Endometrium (tissue), 2 donors: Measurements from ENCODE around the gene CSAD.
"Not testable (repeated sequence)": the region's sequence is repeated elsewhere in the genome, so short reads cannot be mapped to it uniquely, and the experiment has no call there.

ENCODE experiments used
- FAIRE-seq: peaks from 2 replicates; lab custom pipeline; 2012; peaks lifted over from hg19 to GRCh38; lab: Jason Lieb, UNC
- donor health status: control.
- donor health status: control.

The CSAD gene

DNA sequence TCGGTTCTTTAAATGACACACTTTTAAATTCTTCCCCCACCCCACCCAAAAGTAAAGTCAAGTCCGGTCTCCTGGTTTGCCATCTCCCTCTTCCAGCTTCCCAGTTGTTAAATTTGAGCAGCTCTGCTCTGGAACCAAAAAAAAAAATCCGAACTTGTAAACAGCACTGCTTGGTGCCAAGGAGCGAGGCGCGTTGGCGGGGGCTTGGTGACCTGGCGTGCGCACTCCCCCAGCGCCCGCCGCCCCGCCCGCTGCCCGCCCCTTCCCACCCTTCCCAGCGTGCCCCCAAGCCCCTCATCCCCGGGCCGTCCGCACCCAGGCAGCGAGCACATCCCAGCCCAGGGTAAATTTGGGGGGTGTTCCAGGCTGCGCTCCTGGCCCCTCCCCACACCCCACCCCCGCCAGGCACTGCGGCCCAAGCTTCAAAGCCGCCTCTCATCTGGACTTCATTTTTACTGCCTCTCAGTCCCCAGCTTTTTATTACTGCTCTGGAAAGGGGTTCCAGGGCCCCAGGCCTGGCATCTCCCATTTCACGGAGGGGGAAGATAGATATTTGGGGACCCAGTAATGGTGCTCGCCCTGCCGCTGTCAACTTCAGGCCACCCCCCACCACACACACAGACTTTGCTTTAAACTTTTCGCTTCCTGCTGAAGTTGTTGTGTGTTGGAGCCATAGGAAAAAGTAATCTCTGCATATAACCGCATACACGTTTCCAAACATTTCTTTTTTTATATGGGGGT, 38.0 kb upstream of the CSAD start:
- no peak for FAIRE-seq

DNA sequence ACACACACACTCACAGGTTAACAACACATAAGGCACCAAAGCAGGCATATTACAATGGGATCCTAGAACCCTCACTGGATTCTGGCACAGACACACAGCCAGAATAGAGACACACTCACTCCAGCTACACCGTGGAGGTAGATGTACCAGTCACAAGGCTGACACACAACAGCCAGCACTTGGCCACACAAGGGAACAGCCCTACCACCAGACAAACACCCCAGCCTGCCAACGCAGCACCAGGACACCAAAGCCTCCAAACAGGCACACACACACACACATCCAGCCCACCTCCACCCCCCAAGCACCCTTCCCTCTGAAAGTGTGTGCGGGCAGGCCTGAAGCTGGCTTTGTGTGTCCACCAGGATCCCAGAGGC, 37.2 kb upstream of the CSAD start:
- FAIRE-seq: no peak

DNA sequence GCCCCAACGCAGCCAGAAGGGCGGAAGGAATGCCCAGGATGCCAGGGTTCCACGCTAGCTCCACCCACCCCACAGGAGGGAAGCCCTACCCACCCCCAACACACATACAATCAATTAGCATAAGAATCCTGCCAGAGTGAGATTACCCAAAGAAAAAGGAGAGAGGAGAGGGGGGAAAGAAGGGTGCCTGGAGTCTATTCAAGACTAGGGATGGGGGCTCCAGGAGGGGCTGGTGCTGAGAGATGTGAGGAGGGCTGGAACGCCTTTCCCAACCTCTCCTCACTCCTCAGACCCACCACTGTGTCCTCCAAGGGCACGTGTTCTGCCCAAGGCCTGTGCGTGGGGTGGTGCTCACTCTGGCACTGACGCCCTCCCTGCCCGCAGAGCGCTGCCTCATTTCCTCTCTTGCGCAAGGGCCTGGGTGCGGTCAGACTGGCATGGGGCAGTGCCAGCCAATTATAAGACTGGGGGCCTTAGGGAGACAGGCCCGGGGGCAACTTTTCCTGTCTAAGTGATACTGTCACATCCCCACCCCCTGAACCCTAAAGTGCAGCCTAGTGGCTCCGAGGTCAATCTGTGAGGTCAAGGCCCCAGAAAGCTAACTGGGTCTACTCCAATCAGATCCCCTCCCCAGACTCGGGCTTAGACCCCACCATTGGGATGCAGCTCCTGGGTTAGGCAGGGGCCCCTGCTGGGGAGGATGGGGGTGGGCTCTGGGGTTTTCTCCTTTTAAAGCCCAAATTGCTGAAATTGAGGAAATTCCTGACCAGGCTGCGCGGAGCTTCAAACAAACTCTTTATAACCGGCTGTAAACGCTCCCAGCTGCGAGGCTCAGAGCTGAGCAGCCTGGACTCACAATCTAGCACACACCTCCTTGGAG, 36.6 kb upstream of the CSAD start:
- FAIRE-seq: no peak

DNA sequence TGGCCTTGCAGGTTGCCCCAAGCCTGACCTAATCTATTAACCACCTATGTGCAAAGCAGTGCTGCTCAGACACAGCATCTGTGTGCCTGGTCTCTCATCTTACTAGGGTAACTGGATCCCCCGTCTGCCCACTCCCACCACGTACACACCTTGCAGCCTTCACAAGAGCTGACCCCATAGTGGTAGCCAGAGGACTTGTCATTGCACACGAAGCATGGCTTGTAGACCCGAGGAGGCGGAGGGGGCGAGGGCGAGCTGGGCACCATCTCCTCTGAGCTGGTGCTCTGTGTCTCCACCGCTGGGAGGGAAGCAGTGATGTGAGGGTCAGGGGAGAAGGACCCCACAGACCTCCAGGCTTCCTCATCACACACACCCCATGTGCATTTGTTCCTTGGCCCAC, 34.8 kb upstream of the CSAD start:
- FAIRE-seq: no peak

DNA sequence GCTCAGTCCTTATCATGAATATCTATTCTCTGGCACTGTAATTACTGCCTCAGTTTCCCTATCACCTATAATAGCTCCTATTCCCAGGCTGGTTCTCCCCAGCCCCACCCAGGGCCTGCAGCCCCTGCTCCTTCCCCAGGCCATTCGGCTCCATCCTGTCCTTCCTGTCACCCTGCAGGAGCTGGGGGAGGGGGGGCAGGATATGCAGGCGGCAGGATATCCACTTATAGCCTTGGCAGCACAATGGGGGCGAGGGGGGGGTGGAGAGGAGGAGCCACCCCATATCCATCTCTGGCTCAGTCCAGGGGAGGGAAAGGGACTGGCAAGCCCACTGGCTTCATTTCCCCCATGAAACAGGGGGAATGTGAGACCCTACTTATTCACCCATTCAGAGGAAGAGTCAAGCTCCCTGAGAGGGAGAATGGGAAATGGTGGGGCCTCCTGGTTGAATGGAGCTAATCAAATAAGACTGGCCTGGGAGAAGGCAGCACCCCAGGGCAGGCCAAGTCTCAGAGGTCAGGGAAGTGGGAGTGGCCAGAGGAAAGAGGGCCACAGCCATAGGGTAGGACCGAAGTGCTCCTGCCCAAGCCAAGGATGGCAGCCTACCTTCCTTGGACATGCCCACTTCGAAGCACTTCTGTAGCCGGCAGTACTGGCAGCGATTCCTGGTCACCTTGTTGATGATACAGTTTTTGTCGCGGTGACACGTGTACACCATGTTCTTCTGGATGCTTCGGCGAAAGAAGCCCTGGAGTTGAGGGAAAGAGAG, 34.1 kb upstream of the CSAD start:
- no peak for FAIRE-seq

DNA sequence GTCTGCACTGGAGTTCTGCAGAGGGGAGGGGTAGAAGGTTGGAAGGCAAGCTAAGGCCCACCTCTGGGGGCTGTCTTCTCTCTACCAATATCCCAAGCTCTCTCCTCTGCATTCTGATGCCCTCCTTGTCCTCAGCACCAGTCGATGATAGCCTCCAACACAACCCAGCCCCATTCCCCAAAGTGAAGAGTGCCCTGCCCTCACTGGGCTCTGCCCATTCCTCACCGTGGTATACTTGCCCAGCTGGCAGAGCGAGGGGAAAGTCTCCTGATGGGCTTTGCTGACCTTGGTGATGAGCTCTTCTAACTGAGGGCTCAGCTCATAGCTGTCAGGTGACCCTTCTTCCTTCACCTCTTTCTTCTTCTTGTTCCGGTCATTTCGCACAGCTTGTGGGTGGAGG, 33.5 kb upstream of the CSAD start:
- FAIRE-seq: no peak

DNA sequence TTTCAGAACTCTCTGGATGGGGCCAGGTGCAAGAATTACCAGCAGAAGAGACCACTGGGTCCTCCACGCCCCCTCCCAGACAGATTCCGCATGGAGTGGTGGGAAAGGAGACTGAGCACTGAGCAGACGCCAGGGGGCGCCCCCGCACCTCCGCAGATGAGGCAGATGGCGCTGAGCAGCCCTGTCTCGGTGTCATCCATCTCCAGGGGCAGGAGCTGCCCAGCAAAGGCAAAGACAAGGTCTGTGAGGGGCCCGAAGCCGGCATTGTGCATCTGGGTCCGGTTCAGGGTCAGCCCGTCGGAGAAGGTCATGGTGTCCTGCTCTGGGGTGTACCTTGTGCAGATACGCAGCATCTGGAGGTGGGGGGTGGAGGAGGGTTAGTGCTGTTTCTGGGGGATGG, 32.6 kb upstream of the CSAD start:
- FAIRE-seq: no peak

DNA sequence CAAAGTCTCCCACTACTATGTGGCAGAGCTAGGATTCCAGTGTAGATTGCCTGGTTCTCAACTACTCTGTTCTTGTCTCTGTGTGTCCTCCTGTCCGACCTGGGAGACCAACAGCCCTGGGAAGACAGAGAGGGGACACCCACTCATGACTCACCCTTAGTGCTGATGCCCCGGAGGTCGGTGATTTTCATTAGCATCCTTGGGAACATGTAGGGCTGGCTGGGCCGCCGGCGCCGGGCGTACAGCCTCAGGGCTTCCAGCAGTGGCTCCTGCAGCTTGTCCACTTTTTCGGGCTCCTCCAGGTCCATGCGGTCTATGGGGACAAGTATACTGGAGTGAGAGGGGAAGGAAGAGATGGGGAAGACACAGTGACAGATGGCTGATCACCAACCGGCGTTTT, 32.2 kb upstream of the CSAD start:
- no peak for FAIRE-seq

DNA sequence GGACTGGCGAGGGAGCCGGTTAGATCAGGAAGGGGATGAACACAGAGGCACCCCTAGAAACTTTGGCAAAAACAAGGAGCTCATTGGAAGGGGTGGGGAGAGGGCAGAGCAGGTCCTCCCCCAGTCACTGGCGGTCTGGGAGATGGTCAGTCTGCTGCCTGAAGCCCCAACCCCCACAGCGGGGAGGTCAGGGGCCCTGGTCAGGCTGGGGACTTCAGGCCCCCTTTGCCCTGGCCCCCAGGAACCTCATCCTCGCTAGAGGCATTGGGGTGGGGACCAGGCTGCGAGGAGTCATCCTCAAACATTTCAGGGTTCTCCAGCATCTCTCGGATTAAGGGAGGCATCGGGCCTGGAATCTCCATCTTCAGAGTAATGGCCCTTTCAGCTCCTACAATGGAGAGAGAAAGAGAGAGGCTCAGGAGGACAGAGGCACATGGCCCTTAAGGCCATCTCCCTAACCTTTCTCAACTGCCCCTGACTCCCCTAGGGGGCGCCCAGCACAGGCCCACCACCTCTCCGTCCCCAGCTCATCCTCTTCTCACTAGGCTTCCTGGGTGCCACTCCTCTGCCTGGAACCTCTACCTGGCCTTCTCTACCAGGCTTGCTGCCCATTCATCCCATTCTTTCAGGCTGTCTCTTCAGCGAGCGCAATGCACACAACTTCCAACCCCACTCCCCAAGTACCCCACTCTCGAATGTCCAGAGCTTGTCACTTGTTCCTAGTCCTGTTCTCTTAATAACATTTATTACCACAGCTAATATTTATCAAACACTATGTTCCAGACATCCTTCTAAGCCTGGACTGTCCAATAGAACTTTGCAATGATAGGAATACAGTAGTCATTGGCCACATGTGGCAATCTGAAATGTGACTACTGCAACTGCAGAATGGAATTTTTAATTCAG, 31.0 kb upstream of the CSAD start:
- FAIRE-seq: no peak

DNA sequence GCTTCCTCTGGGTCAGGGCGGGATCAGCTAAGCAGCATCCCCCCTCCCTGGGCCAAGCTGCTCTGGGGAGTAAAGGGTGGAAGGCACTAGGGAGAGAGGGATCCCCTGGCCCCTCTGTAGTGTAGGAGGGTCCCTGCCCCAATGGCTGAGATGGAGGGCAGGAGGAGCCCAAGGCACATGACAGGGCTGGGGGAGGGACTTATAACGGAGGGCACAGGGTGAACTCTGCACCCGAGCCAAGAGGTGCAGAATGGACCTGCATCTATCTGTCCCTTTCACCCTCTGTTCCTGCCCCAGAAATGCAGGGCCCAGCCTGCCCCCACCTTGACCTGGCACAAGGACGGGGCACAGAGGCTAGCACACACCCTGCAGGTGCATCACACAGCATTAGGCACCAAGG, 30.1 kb upstream of the CSAD start:
- FAIRE-seq: no peak

DNA sequence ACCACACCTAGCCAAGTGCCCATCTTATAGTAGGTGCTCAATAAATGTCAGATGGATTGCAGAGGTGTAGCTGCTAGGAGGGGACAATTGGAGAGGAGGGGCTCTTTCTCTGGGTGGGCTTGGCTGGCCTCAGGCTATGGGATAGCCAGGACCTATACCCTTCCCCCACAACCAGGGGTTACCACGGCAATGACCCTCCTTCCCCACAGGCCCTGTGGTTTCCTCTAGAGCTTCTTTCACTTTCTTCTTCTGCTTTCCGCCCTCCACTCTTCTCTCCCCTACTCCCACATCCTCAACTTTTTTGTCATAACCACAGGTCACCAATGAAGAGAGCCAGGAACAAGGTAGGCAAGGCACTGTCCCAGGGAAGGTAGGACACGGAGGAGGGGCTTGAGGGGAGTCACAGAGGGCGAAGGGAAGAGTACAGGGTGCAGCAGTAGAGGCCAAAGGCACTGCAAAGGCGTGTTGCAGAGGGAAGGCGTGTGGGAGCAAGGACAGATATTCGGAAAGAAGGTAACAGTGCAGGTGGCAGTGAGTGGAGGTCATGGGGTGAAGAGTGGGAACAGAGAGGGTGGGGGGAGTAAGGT, 28.2 kb upstream of the CSAD start:
- no peak for FAIRE-seq

DNA sequence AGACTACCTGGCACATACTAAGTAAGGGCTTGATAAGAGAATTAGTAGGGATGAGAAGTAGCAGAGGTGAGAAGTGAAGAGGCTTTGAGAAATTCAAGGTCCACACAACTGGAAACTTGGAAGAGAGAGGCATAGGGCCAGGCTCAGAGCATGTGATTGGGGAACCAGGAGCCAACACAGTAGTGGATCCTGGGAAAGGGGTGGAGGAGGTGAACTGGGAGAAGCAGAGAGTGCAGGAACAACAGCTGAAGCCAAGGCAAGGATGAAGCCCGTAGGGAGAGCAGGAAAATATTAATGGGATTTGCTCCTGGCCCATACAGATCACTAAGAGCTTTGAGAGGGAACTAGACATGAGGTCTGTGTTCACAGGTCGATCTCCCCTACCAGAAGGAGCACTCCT, 27.7 kb upstream of the CSAD start:
- no peak for FAIRE-seq

DNA sequence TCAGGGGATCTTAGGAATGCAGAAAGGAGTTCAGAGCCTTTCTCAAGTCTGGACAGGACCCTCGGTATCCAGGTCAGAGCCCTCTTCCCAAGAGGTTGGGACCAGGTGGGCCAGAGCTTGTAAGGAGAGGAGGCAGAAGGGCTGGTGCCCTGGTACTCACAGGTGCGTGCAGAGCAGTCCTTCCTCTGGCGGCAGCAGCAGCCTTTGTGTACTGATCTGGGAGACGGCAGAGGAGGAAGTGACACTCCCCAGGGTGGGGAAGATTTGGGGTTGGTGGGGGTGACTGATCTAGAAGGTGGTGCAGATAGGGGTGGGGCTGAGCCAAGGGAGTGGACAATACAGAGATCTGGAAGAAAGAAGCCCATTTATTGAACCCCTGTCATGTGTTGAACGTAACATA, 26.3 kb upstream of the CSAD start, which contains the start of gene ITGB7:
Gene ITGB7 (minus strand): TSS at position 210 of the 400 bp plus-strand sequence. CDS start 6,808 bp downstream, outside the sequence.
- no peak for FAIRE-seq

DNA sequence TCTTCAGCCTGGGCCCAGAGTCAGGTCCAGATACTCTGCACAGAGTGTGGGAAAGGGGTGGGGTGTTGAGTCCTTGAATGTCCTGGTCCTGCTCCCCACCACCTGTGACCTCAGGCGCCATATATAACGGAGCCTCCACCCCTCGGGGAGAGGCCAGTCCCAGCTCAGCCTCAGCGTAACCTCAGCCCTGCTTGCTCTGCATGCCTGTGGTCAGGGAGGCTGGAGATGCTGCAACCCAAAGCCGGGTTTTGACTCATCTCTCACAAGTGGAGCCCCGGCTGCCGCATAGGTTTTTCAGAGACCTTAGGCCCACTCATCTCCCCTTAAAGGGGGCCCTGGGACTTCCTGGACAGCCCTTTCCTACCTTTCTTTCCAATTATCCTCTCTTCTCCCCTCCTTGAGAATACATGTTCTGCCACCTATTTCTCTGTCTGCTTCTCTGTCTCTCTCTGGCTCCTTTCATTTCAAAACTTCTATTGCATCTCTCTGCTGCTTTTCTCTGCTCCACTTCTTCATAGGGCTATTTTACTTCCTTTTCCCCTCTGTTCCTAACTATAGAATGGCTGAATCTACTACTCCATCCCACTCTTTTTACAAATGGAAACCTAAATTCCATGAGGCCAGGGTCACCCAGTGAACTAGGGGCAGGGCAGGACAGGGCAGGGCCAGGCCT, 25.2 kb upstream of the CSAD start:
- FAIRE-seq: no peak

DNA sequence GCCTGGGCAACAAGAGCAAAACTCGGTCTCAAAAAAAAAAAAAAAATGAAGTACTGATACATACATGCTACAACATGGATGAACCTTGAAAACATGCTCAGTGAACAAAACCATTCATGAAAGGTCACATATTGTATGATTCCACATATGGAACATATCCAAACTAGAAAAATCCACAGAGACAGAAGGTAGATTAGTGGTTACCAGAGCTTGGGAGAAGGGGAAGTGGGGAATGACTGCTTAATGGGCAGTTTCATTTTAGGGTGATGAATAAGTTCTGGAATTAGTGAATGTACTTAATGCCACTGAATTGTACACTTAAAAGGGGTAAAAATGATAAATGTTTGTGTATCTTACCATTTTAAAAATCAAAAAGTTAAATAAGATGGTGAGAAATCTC, 23.6 kb upstream of the CSAD start:
- no peak for FAIRE-seq

DNA sequence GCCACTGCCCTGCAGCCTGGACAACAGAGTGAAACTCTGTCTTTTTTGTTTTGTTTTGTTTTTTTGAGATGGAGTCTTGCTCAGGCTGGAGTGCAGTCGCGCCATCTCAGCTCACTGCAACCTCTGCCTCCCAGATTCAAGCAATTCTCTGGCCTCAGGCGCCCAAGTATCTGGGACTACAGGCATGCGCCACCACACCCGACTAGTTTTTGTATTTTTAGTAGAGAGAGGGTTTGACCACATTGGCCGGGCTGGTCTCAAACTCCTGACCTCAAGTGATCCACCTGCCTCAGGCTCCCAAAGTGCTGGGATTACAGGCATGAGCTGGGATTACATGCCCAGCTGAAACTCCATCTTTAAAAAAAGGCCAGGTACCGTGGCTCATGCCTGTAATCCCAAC, 21.6 kb upstream of the CSAD start:
- not testable (repeated sequence) for FAIRE-seq

DNA sequence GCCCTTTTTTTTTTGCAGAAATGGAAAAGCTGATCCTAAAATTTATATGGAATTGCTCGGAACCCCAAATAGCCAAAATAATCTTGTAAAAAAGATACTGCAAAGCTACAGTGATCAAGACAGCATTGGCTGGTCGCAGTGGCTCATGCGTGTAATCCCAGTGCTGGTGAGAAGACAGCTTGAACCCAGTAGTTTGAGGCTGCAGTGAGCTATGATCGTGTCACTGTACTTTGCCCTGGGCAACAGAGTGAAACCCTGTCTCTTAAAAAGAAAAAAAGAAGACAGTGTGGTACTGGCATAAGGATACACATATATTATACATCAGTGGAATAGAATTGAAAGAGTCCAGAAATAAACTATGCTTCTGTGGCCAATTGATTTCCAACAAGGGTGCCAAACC, 20.9 kb upstream of the CSAD start:
- no peak for FAIRE-seq

DNA sequence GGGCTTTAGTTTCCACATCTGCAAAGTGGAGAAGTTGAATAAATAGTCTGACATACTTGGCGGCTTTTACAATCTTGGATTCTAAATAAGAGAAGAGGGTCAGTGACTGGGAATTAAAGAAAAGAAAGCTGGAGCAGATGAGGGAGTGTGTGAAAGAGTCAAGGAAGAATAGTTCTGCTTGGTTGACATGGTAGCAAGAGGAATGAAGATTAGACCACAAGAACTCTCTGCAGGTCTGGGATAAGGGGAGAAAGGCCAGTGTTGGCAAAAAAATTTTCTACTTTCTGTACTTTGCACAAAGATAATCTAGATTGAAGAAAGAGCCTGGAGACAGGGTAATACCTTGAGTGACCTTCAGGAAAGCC, 20.4 kb upstream of the CSAD start:
- FAIRE-seq: no peak

DNA sequence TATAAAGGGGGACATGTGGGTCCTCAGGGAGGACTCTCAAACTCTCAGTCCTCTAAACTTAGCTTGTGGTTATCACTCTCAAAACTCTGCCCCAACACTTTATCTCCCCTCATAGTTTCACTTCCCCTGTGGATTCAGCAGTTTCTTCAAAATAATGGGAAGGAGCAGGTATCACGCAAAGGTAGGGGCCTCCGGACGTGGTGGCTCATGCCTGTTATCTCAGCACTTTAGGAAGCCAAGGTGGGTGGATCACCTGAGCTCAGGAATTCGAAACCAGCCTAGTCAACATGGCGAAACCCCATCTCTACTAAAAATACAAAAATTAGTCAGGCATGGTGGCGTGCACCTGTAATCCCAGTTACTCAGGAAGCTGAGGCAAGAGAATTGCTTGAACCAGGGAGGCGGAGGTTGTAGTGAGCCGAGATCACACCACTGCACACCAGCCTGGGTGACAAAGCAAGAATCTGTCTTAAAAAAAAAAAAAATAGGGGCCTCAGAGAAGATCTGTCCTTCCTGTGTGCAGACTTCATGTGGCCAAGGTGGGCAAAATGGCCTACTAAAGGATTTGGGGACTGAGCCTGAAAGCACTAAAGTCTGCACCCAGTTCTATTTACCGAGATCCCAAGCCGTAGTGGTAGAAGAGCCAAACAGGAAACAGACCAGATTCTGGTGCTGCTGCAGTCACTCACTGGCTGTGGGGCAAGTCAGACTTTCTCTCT, 19.9 kb upstream of the CSAD start:
- FAIRE-seq: no peak

DNA sequence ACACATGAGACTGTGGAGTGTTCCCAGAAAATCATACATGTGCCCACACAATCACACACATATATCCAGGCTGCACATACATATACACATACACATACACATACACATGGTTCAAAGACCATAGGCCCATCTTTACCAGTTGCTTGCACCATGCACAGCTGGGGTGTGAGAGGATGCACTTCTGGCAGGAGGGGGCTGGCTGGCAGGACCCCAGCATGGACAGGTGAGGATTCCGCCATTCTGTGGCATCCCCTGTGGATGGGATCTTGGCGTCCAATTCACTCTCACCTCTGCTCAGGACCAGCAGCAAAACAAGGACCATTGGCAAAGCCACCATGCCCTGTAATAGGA, 19.4 kb upstream of the CSAD start:
- FAIRE-seq: no peak
